Retinal pigment epithelial cell (primary cell): ENCODE measurements around the gene HSPB2.
A peak's percentile ranks its signal among the peaks of the same experiment; 100 is the strongest.
"Not testable (repeated sequence)": the region's sequence is repeated elsewhere in the genome, so short reads cannot be mapped to it uniquely, and the experiment has no call there.

Experiments
- DNase-seq: peaks from one replicate; pipeline ENCODE4 v3.0.0-alpha.2; 2010; ENCODE audit warnings: low read depth
- H3K4me3 ChIP-seq: 2 replicates; pipeline ENCODE4 v1.5.1; 2011; ENCODE audit warnings: mild to moderate bottlenecking, low read length, control low read depth, moderate library complexity
- CTCF ChIP-seq: conservative IDR thresholded peaks from 2 replicates; pipeline ENCODE4 v1.5.1; 2011; ENCODE audit warnings: low read depth, low read length, control low read depth, inconsistent platforms

Gene HSPB2

GRCh38 chr11:111922803-111923202 is 10.3 kb downstream of the HSPB2 start:
- no peak for TF ChIP-seq CTCF
- no peak overlapping the region for H3K4me3 ChIP-seq
- DNase-seq, result no peak

DNA sequence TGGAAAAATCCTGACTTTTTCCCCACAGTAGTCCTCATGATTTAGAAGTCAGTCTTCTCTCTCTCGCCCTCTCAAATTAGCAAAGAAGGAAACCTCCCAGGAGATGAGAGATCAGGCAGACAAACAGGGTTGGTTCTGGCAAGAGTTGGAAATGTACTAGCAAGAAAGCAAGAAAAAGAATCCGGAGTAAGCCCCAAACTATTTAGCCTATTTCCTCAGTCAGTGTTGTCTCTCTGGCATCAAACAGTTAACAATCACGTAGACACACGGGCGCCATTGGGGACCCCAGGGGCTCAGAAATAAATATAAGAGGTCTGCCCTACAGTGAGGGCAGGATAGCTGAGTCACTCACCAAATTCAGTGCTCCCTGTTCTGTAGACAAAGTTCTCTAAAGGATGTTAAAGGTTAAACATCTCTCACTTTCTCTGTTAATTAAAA is 10.8 kb downstream of the HSPB2 start:
- DNase-seq, result no peak
- H3K4me3 ChIP-seq, result no peak overlapping the region
- TF ChIP-seq CTCF, result no peak

GRCh38 chr11:111923951-111924350 is 11.4 kb downstream of the HSPB2 start:
- DNase-seq, result no peak
- H3K4me3 ChIP-seq, result no peak overlapping the region
- TF ChIP-seq CTCF, result no peak

DNA sequence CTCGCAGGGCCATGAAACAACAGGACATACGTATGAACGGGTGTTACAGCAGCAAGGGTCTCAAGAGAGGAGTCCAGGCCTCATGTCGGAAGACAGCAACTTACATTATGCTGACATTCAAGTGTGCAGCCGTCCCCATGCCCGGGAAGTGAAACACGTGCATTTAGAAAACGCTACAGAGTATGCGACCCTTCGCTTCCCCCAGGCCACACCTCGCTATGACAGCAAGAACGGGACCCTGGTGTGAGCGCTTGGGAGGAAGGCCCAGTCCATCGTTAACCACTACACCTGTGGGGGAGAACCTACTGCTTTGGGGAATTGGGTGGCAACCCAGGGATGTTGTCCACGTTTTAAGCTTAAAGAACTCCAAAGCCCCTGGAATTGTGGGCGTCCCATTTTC is 13.4 kb downstream of the HSPB2 start:
- no peak for DNase-seq
- no peak for TF ChIP-seq CTCF
- no peak overlapping the region for H3K4me3 ChIP-seq

GRCh38 chr11:111926505-111927391 is 14.2 kb downstream of the HSPB2 start:
- TF ChIP-seq CTCF, result no peak
- H3K4me3 ChIP-seq, result peak overlapping the region; percentile 53
- peak; percentile 87 for DNase-seq

GRCh38 chr11:111930472-111930871 is 17.9 kb downstream of the HSPB2 start:
- TF ChIP-seq CTCF, result no peak
- DNase-seq, result no peak
- H3K4me3 ChIP-seq, result no peak overlapping the region

GRCh38 chr11:111932611-111932950 is 20.0 kb downstream of the HSPB2 start:
- no peak for DNase-seq
- no peak overlapping the region for H3K4me3 ChIP-seq
- TF ChIP-seq CTCF, result no peak

DNA sequence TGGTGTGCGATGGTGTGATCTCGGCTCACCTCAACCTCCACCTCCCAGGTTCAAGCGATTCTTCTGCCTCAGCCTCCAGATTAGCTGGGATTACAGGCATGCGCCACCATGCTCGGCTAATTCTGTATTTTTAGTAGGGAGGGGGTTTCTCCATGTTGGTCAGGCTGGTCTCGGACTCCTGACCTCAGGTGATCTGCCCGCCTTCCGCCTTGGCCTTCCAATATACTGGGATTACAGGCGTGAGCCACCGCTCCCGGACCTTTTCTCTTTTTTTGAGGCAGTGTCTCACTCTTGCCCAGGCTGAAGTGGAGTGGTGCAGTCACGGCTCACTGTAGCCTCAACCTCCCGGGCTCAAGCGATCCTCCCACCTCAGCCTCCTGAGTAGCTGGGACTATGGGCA is 20.6 kb downstream of the HSPB2 start:
- not testable (repeated sequence) for H3K4me3 ChIP-seq, DNase-seq
